ENCODE measurements around the gene RANGAP1.
A peak's percentile ranks its signal among the peaks of the same experiment; 100 is the strongest.
"Not testable (repeated sequence)": the region's sequence is repeated elsewhere in the genome, so short reads cannot be mapped to it uniquely, and the experiment has no call there.

RANGAP1 gene

GRCh38 chr22:41296826-41297667 is 11.1 kb upstream of the RANGAP1 start:
- TF ChIP-seq TAF1 (IDR thresholded peaks at IDR 0.05; ENCODE audit: borderline replicate concordance, low read depth, low read length) (no peak), POLR2AphosphoS5 (IDR thresholded peaks at IDR 0.05; ENCODE audit: low read depth, low read length) (no peak), POLR2A (IDR thresholded peaks at IDR 0.05; ENCODE audit: low read depth, low read length) (no peak)
- FAIRE-seq: no peak
- DNase-seq (ENCODE audit: insufficient read length): no peak

GRCh38 chr22:41294816-41295215 is 8.8 kb upstream of the RANGAP1 start:
- not testable (repeated sequence) for DNase-seq (ENCODE audit: insufficient read length); FAIRE-seq

GRCh38 chr22:41290262-41291221 is 4.6 kb upstream of the RANGAP1 start:
- no peak for DNase-seq (ENCODE audit: insufficient read length)
- TF ChIP-seq TAF1 (IDR thresholded peaks at IDR 0.05; ENCODE audit: borderline replicate concordance, low read depth, low read length) (no peak), POLR2AphosphoS5 (IDR thresholded peaks at IDR 0.05; ENCODE audit: low read depth, low read length) (no peak), POLR2A (IDR thresholded peaks at IDR 0.05; ENCODE audit: low read depth, low read length) (no peak)
- FAIRE-seq: no peak

- FAIRE-seq: no peak
Observed at GRCh38 chr22:41289671-41290070, 3.7 kb upstream of the RANGAP1 start.

GRCh38 chr22:41288245-41288946 is 2.4 kb upstream of the RANGAP1 start:
- no peak for FAIRE-seq
- DNase-seq (ENCODE audit: insufficient read length): no peak
- TF ChIP-seq POLR2AphosphoS5 (IDR thresholded peaks at IDR 0.05; ENCODE audit: low read depth, low read length) (no peak), POLR2A (IDR thresholded peaks at IDR 0.05; ENCODE audit: low read depth, low read length) (no peak), TAF1 (IDR thresholded peaks at IDR 0.05; ENCODE audit: borderline replicate concordance, low read depth, low read length) (no peak)

More at GRCh38 chr22:41289671-41290070, 3.7 kb upstream of the RANGAP1 start:
- DNase-seq (ENCODE audit: insufficient read length): no peak
- no peak for TF ChIP-seq POLR2A (IDR thresholded peaks at IDR 0.05; ENCODE audit: low read depth, low read length)
- no peak for TF ChIP-seq TAF1 (IDR thresholded peaks at IDR 0.05; ENCODE audit: borderline replicate concordance, low read depth, low read length)
- no peak for TF ChIP-seq POLR2AphosphoS5 (IDR thresholded peaks at IDR 0.05; ENCODE audit: low read depth, low read length)

GRCh38 chr22:41286639-41287091 is 678 bp upstream of the RANGAP1 start:
- FAIRE-seq: no peak

GRCh38 chr22:41285441-41285819 is 557 bp downstream of the RANGAP1 start:
- FAIRE-seq: peak; percentile 33
- peak; percentile 62 for DNase-seq (ENCODE audit: insufficient read length)

More at GRCh38 chr22:41286639-41287091, 678 bp upstream of the RANGAP1 start:
- TF ChIP-seq POLR2AphosphoS5 (IDR thresholded peaks at IDR 0.05; ENCODE audit: low read depth, low read length): no peak
- TF ChIP-seq TAF1 (IDR thresholded peaks at IDR 0.05; ENCODE audit: borderline replicate concordance, low read depth, low read length): no peak
- peak; percentile 45 for TF ChIP-seq POLR2A (IDR thresholded peaks at IDR 0.05; ENCODE audit: low read depth, low read length)
- DNase-seq (ENCODE audit: insufficient read length): no peak

GRCh38 chr22:41284465-41284864 is 1.5 kb downstream of the RANGAP1 start:
- DNase-seq (ENCODE audit: insufficient read length) (no peak), FAIRE-seq (no peak)
- TF ChIP-seq POLR2AphosphoS5 (IDR thresholded peaks at IDR 0.05; ENCODE audit: low read depth, low read length) (no peak), TAF1 (IDR thresholded peaks at IDR 0.05; ENCODE audit: borderline replicate concordance, low read depth, low read length) (no peak), POLR2A (IDR thresholded peaks at IDR 0.05; ENCODE audit: low read depth, low read length) (no peak)

More at GRCh38 chr22:41285441-41285819, 557 bp downstream of the RANGAP1 start:
- peak; percentile 74; the same call in 1 of the 2 replicates for TF ChIP-seq POLR2AphosphoS5 (IDR thresholded peaks at IDR 0.05; ENCODE audit: low read depth, low read length)
- 0 out of 2 replicates have a peak, but pooled peaks have one; percentile 32 for TF ChIP-seq TAF1 (IDR thresholded peaks at IDR 0.05; ENCODE audit: borderline replicate concordance, low read depth, low read length)
- peak; percentile 13; the same call in 1 of the 2 replicates for TF ChIP-seq POLR2A (IDR thresholded peaks at IDR 0.05; ENCODE audit: low read depth, low read length)

- no peak for FAIRE-seq
- no peak for DNase-seq (ENCODE audit: insufficient read length)
- no peak for TF ChIP-seq POLR2A (IDR thresholded peaks at IDR 0.05; ENCODE audit: low read depth, low read length)
- TF ChIP-seq TAF1 (IDR thresholded peaks at IDR 0.05; ENCODE audit: borderline replicate concordance, low read depth, low read length): no peak
- TF ChIP-seq POLR2AphosphoS5 (IDR thresholded peaks at IDR 0.05; ENCODE audit: low read depth, low read length): no peak
Observed at GRCh38 chr22:41280854-41281253, 5.1 kb downstream of the RANGAP1 start.

- TF ChIP-seq POLR2AphosphoS5 (IDR thresholded peaks at IDR 0.05; ENCODE audit: low read depth, low read length) (no peak), POLR2A (IDR thresholded peaks at IDR 0.05; ENCODE audit: low read depth, low read length) (no peak), TAF1 (IDR thresholded peaks at IDR 0.05; ENCODE audit: borderline replicate concordance, low read depth, low read length) (no peak)
- no peak for FAIRE-seq
- no peak for DNase-seq (ENCODE audit: insufficient read length)
Observed at GRCh38 chr22:41280065-41280464, 5.9 kb downstream of the RANGAP1 start.

- FAIRE-seq: no peak
- no peak for TF ChIP-seq TAF1 (IDR thresholded peaks at IDR 0.05; ENCODE audit: borderline replicate concordance, low read depth, low read length)
- TF ChIP-seq POLR2A (IDR thresholded peaks at IDR 0.05; ENCODE audit: low read depth, low read length): no peak
- TF ChIP-seq POLR2AphosphoS5 (IDR thresholded peaks at IDR 0.05; ENCODE audit: low read depth, low read length): no peak
- DNase-seq (ENCODE audit: insufficient read length): no peak
Observed at GRCh38 chr22:41274856-41275255, 11.1 kb downstream of the RANGAP1 start.

Measured in GM12892 (cell line).